Adipose tissue (tissue), 3 donors: ENCODE measurements around the gene WBP2. TPM values are rescaled to one million over a fixed set of nuclear protein-coding genes. Genes with fewer than 3 reads are reported as not detected.
"Not testable (repeated sequence)": the region's sequence is repeated elsewhere in the genome, so short reads cannot be mapped to it uniquely, and the experiment has no call there.

Experiments
- H3K27ac ChIP-seq: one replicate; pipeline ENCODE4 v1.5.1; 2013; ENCODE audit warnings: low read depth, low read length
- WGBS, 3 donors: extraction: QIAGEN DNeasy Blood & Tissue Kit; methylation state at CpG; one replicate each; pipeline ENCODE4 v1.1.7; 2013; 5-methylcytosine and 5-hydroxymethylcytosine counted together
- polyA plus RNA-seq, 3 donors: library from polyadenylated mRNA; stranded (reverse); fragments of 200-250 nt; gene quantifications; one replicate each; pipeline ENCODE4 v1.2.3, GENCODE V29; 2013
- donor health status: healthy with polysubstance abuse.
- donor health status: Bipolar disorder and iron deficiency.
- donor health status: healthy.

The WBP2 gene
- polyA plus RNA-seq, 3 donors, result 85.0 to 162 (median 107) TPM

- WGBS, 3 donors, result 92 to 95% (median 93%) methylated on average over 7 of the region's 7 CpGs
- H3K27ac ChIP-seq, result no peak overlapping the region
Observed at GRCh38 chr17:75811174-75811573, 44.0 kb downstream of the WBP2 start.

GRCh38 chr17:75810756-75811155 lies 44.4 kb downstream of the WBP2 start:
- H3K27ac ChIP-seq, result not testable (repeated sequence)
- 94 to 98% (median 97%) methylated on average over 11 of the region's 11 CpGs for WGBS, 3 donors

DNA sequence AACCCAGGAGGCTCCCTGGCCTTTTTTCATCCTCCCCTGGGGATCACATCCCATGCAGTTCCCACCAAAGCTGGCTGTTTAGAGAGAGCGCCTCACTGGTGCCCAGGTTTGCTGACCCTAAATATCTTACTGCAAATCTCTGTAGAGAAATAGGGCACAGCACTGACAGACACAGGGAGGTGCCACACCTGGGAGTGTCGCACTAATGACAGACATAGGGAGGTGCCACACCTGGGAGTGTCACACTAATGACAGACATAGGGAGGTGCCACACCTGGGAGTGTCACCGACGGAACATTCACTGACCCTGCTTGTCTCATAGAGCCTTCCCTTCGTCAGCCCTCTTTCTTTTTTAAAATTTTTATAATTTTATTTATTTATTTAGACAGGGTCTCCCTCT lies 44.9 kb downstream of the WBP2 start:
- H3K27ac ChIP-seq, result no peak overlapping the region
- 92 to 98% (median 92%) methylated on average over 5 of the region's 5 CpGs for WGBS, 3 donors

DNA sequence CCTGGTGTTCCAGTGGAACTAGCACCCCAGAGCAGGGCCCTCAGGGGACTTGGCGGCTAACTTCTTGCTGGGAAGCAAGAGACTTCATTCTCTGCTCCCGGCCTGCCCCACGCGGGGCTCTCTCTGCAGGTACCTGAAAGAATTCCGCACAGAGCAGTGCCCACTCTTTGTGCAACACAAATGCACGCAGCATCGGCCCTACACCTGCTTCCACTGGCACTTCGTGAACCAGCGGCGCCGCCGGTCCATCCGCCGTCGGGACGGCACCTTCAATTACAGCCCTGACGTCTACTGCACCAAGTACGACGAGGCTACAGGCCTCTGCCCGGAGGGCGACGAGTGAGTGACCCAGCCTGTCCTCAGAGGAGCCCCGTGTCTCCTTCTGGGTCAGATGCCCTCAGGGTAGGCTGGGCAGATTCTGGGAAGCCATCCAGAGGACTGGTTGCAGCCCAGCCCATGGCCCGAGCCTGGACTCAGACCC lies 45.5 kb downstream of the WBP2 start:
- WGBS, 3 donors, result 84 to 91% (median 88%) methylated on average over 24 of the region's 24 CpGs
- H3K27ac ChIP-seq, result no peak overlapping the region

DNA sequence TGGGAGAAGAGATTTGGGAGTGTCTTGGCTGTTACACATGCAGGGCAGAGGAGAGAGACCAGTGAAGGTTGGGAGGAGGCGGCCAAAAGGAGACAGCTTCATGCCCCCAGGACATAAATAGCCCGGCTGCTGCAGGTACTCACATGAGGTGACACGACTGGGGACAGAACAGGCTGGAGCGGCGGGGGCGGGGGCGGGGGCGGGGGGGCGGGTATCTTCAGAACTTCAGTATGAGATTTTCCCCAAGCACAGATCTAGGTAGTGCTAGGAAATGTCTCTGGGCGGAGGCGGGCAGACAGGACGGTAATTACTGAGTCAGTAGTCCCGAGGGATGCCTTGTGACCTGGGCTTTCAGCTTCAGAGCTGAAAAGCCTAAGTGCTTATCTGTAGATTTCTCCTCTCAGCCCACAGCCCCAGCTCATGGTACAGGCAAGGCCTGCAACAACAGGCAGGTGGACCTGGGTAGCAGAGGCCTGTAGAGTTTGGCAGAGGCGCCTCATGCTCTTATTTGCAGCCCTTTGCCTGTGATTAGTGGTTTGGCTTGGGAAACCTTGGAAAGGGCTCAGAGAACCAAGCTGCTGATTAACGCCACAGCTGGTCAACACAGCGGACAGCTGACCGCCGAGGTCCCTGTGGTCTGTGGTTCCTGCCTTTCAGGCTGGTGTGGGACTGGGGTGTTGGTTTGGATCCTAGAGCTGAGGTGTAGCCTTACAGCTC lies 46.1 kb downstream of the WBP2 start:
- 54 to 64% (median 60%) methylated on average over 16 to 18 of the region's 18 CpGs for WGBS, 3 donors
- peak overlapping the region; percentile 28 for H3K27ac ChIP-seq

DNA sequence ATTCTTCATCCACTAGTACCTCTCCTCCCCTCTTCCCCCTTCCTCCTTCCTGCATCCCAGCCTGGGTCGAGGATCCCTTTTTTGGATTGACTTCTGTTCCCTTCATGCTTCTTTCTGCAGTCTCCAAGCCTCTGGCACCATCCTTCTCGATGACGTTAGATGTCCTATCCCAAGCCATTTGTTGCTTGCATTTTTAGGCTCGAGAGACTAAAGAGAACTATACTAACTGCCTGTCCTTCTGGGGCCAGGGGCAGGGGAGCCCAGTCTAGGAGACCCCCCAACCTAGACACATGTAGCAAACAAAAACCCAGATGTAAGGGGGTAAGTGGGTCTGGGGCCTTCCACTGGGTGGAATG lies 46.6 kb downstream of the WBP2 start:
- 50 to 68% (median 61%) methylated on average over 4 of the region's 4 CpGs for WGBS, 3 donors
- H3K27ac ChIP-seq, result peak overlapping the region; percentile 28

DNA sequence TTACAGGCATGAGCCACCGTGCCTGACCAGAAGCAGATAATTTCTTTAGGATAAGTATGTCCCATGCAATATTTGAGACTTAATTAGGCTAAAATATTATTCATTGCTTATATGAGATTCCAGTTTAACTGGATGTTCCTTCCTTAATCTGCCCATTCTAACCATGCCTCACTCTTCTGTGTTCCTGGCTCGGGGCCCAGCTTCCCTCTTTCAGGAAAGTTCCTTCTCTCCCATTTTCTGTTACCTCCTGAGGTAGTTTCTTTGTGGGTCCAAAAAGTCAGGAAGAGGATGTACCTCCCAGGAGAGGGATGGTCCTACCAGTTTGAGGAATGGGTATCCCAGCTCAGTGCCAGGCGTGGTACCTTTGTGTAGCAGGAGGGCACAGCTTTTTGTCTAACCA lies 47.3 kb downstream of the WBP2 start:
- no peak overlapping the region for H3K27ac ChIP-seq
- WGBS, 3 donors, result 91 to 94% (median 94%) methylated on average over 3 of the region's 3 CpGs

DNA sequence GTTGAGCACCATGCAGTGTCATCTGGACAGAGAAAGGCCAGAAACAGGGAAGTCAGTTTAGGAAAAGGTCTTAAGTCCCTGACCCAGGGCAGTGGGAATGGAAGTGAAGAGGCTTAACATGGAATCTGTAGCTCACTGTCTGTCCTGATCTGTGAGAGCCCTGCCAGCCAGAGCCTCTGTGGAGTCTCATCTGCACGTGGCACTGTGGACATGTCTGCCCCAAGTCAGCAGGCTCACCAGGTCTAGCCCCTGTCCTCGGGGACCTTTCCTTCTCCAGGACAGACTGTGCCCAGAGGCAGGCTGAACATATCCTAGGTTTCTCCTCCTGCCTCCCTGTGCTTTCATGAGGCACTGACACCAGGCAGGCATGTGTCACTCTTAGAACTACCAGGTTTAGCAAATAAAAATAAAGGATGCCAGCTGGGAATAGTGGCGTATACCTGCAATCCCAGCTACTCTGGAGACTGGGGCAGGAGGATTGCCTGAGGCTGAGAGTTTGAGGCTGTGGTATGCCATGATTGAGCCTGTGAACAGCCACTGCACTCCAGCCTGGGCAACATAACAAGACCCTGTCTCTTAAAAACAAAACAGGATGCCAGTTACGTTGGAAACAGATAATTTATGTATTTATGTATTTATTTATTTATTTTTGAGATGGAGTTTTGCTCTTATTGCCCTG lies 48.2 kb downstream of the WBP2 start:
- 83 to 86% (median 85%) methylated on average over 4 of the region's 4 CpGs for WGBS, 3 donors
- H3K27ac ChIP-seq, result no peak overlapping the region

GRCh38 chr17:75803883-75804282 lies 51.3 kb downstream of the WBP2 start:
- 88 to 95% (median 95%) methylated on average over 1 of the region's 1 CpG for WGBS, 3 donors
- no peak overlapping the region for H3K27ac ChIP-seq

- 83 to 88% (median 86%) methylated on average over 4 of the region's 4 CpGs for WGBS, 3 donors
- H3K27ac ChIP-seq, result no peak overlapping the region
Observed at GRCh38 chr17:75799402-75799801, 55.7 kb downstream of the WBP2 start.

GRCh38 chr17:75795820-75796607 lies 59.1 kb downstream of the WBP2 start:
- 91 to 93% (median 92%) methylated on average over 8 of the region's 8 CpGs for WGBS, 3 donors
- no peak overlapping the region for H3K27ac ChIP-seq

Other genes starting within 250 kb of the WBP2 start
- gene SMIM5, start 221.9 kb downstream of the WBP2 start, polyA plus RNA-seq, result 1 to 10 TPM in 2 of 3 donors, under 1 TPM in 1; 0.67 to 1.5 (median 1.4) TPM
- 10 to 100 TPM; 11.1 to 18.6 (median 17.5) TPM for gene RECQL5, start 188.2 kb downstream of the WBP2 start, polyA plus RNA-seq
- gene SAP30BP, start 188.0 kb downstream of the WBP2 start, polyA plus RNA-seq, result 10 to 100 TPM; 41.9 to 83.0 (median 77.7) TPM
- 10 to 100 TPM in 2 of 3 donors, 1 to 10 TPM in 1; 8.0 to 18.9 (median 13.7) TPM for gene ITGB4, start 133.9 kb downstream of the WBP2 start, polyA plus RNA-seq
- gene GALK1, start 90.1 kb downstream of the WBP2 start, polyA plus RNA-seq, result 10 to 100 TPM; 28.9 to 32.0 (median 29.0) TPM
- gene UNK, start 70.5 kb downstream of the WBP2 start, polyA plus RNA-seq, result 10 to 100 TPM in 2 of 3 donors, 1 to 10 TPM in 1; 9.7 to 15.0 (median 13.9) TPM
- 10 to 100 TPM in 2 of 3 donors, 1 to 10 TPM in 1; 6.3 to 13.5 (median 10.1) TPM for gene UNC13D, start 10.9 kb downstream of the WBP2 start, polyA plus RNA-seq
- 10 to 100 TPM; 12.7 to 32.6 (median 28.6) TPM for gene TRIM47, start 23.2 kb upstream of the WBP2 start, polyA plus RNA-seq
- gene TRIM65, start 41.6 kb upstream of the WBP2 start, polyA plus RNA-seq, result 10 to 100 TPM; 11.1 to 15.3 (median 11.7) TPM
- gene MRPL38, start 49.5 kb upstream of the WBP2 start, polyA plus RNA-seq, result 10 to 100 TPM; 43.1 to 74.8 (median 48.1) TPM
- gene FBF1, start 85.7 kb upstream of the WBP2 start, polyA plus RNA-seq, result 1 to 10 TPM; 2.5 to 5.5 (median 3.8) TPM
- gene ACOX1, start 123.8 kb upstream of the WBP2 start, polyA plus RNA-seq, result 10 to 100 TPM; 17.7 to 61.9 (median 19.8) TPM
- gene TEN1, start 123.9 kb upstream of the WBP2 start, polyA plus RNA-seq, result 10 to 100 TPM; 25.2 to 42.6 (median 39.5) TPM
- 10 to 100 TPM in 2 of 3 donors, 1 to 10 TPM in 1; 5.4 to 13.7 (median 13.0) TPM for gene CDK3, start 145.5 kb upstream of the WBP2 start, polyA plus RNA-seq
- gene EVPL, start 172.0 kb upstream of the WBP2 start, polyA plus RNA-seq, result 1 to 10 TPM in 1 of 3 donors, under 1 TPM in 2; 0.34 to 1.2 (median 0.59) TPM
- 10 to 100 TPM; 44.1 to 68.6 (median 49.5) TPM for gene SRP68, start 217.2 kb upstream of the WBP2 start, polyA plus RNA-seq
- gene GALR2, start 219.4 kb upstream of the WBP2 start, polyA plus RNA-seq, result under 1 TPM; 0.21 to 0.25 (median 0.22) TPM
- 1 to 10 TPM; 1.3 to 3.2 (median 1.8) TPM for gene ZACN, start 223.8 kb upstream of the WBP2 start, polyA plus RNA-seq
- gene EXOC7, start 248.5 kb upstream of the WBP2 start, polyA plus RNA-seq, result 10 to 100 TPM; 30.1 to 54.3 (median 52.2) TPM